Measurements from ENCODE around the gene MYH15.

The MYH15 gene

GRCh38 chr3:108412121-108412750 is 98.2 kb downstream of the MYH15 start:
- no peak for DNase-seq

DNA sequence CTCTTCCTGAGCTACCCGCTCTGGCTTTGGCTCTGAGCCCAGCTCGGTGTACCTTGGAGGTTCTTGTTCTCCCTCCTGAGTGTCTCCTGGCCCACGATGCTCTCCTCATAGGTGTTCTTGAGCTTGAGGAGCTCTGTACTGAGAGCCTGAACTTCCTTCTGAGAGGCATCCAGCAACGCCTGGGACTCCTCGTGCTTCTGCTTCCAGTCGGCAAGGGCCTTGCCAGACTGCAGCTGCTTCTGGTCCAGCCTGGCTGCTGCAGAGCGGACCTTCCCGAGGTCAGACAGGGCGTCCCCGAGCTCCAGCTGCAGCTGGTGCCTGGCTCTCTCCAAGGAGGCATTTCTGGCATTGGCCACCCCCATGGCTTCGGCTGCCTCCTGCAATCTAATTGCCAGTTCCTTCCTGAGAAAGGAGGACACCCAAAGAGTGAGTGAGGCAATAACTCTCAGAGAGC is 99.8 kb downstream of the MYH15 start:
- DNase-seq: no peak

GRCh38 chr3:108409800-108410178 is 100.6 kb downstream of the MYH15 start:
- no peak for DNase-seq

DNA sequence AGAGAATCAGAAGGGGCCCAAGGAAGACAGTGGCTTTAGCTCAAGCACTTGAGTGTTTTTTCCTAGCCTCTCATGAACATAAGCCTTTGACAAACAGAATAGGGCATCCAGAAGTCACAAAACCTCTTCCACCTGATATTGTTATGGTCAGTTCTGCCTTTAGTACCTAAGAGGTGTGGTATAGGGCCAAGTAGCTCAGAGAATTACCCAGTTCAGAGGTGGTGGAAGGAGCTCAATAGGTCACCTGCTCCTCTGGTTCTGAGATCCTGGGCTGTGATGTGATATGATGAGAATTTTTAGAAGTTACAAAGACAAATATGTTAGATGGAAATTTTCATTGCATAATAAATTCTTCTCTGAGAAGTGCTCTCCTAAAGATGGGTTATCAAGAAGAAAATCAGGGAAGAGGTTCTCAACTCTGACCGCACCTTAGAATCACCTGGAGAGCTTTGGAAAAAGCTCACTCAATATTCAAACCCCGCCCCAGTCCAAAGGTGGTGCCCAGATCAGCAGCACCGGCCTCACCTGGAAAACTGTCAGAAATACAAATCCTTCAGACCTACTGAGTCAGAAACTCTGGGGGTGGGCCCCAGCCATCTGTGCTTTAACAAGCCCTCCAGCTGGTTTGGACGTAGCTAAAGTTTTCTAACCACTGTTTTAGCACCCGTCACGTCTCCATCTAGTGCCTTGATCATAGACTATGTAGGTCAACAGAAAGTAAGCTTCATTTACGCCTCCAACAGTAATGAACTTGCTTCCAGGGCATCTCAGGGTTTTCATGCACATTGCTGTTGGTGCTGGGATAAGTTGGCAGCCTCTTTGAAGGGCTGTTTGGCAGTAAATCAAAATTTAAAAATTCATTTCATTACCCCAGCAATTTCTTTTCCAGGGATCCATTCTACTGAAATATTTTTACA is 101.3 kb downstream of the MYH15 start:
- DNase-seq: no peak

- DNase-seq: no peak
These were observed 102.5 kb downstream of the MYH15 start for GRCh38 chr3:108407886-108408285.

DNA sequence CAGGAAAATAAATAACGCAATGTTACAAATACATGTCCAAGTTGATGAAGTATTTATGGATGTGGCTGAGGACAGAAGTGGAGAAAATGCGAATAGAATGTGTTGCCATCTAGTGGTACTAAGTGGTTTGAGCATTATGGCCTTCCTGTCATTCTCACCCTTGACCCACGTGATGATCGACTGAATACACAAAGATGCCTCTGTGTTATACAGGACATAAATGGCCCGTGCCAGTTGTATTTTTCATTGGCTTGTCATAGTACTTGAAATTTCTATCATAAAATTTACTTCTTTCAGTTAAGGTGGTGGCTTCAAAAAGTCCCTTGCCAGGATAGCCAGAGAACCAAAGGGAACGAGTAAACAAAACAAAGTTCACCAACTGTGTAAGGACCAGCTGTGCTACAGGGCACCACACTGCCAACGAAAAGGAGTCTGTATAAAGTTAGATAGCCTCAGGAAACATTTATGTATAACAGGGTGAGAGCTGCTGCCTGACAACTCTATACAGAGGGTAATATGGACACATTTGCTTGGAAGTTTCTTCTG is 103.7 kb downstream of the MYH15 start:
- peak; percentile 73 for DNase-seq

DNA sequence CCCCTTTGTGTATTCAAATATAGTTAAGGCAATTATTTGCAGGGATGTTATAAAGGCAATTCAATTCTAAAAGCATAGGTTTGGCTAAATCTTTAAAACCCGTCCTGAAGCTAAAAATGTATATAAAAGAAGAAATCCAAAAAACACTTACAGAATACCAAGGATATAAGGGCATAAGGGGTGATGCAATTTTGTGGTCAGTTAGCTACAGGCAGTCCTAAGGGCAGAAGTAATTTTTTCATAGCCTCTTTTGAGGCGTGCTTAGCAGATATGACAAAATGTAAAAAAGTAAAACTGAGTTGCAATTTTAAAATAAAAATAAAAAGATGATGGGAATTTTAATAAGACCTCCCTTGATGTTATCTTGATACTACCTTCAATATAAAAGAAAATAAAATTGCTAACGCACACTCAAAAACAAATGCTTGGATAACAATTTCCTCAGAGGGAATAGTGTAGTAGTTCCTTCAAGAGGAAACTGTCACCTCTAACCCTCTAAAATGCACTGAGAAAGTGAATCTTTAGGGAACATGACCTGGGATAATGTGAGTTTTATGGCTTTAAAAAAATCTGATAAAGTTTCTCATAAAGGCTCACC is 104.2 kb downstream of the MYH15 start:
- peak; percentile 45 for DNase-seq

DNA sequence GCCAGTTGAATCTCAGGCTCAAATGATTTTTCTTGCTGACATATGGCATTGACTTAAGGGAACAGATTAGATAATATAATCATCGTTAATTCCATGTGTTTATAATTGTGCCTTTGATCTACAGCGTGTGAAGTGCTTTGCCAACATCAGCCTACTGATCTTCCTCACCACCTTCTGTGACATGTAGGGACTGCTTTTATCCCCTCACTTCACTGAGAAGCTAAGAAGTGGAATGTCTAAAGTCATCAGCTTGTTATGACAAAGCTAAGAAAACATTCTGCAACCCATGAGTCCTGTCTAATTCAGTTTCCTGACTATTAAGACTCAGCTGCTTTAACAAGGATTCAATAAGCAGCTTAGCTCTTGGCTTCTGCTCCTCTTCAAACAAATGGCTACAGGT is 106.0 kb downstream of the MYH15 start:
- peak; percentile 28 for DNase-seq

- peak; percentile 41 for DNase-seq
These were observed 106.6 kb downstream of the MYH15 start for GRCh38 chr3:108403686-108404345.

DNA sequence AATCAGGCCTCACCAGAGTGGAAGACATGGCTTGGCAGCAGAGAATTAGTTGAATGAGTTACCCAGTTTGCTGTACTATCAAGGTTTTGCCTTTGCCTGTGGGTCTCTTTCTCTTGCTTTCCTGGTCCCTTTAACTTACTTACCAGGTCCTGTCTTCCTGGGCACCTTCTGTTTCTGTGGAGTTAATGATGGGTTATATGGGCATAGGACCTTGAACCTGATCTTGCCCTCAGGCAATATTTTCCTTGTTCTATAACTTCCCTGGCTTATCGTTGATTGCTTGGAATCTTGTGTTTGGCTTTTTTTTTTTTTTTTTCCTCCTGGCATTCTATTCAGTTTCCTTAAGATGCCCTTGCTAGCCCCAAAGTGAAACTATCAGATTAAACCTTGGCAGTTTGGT is 107.2 kb downstream of the MYH15 start:
- no peak for DNase-seq

DNA sequence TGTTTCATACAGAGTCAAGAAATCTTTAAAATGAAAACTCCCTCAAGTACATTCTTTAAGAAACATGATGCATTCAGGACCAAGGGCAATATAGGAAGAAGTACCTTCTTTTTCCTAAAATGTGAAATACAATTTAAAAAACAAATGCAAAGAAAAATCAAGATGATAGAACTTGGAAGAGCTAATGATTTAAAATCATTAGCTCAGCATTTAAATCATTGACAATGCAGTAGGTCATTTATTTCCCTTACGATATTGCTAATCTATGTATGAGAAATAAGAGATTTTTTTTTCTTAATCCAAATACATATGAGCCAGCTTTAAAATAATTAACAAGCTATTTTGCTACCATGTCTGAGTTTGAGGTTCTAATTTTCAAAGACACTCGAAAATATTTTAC is 108.6 kb downstream of the MYH15 start:
- DNase-seq: no peak

- no peak for DNase-seq
These were observed 111.9 kb downstream of the MYH15 start for GRCh38 chr3:108398510-108398909.

- no peak for DNase-seq
These were observed 114.1 kb downstream of the MYH15 start for GRCh38 chr3:108396336-108396735.

DNA sequence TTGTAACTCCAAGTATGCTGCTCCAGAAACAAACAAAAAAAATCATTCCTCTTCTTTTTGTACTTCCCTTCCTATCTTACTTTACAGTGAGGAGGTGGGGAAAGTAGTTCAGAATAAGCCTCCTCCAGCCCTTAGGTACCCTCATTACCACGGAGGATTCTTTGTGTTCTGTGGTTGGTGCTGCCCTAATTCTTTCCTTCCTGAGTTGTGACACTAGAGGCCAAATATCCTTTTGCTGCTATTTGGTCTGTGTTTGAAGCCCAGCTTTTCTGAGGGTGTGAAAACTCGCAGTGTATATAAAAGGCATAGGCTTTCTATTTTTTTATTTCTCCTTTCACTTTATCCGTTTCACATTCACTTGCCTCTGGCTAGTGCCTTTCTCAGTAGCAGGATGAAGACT is 115.8 kb downstream of the MYH15 start:
- no peak for DNase-seq

- no peak for DNase-seq
These were observed 116.4 kb downstream of the MYH15 start for GRCh38 chr3:108394016-108394415.

- DNase-seq: no peak
These were observed 117.1 kb downstream of the MYH15 start for GRCh38 chr3:108393128-108393900.

DNA sequence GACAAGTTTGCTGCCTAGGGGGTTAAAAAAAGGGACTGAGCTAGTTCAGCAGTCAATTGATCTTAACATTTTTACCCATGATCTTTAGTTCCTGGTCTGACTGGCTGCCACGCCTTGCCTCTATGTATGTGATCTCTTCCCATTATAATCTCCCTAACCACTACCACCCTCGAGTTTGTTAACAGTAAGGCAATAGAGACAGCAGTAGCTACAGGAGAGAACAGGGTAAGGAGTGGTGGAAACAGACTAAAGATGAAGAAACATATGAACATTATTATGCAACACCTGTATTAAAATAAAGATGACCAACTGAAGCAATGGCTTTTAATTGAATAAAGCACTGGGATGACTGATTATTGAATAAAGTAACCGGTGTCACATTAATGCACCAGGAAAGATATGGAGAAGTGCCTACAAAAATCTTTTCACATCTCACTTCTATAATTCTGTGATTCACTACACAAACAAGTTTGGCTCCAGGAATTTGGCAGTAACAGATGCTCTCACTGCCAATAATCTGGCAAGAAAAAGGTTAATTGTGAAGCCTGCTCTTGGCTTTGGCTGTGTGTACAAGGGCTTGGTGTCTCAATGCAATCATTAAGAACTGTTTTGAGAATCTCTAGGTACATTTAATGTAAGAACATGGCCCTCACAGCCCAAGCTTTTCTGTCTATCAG is 118.3 kb downstream of the MYH15 start:
- DNase-seq: peak; percentile 50

DNA sequence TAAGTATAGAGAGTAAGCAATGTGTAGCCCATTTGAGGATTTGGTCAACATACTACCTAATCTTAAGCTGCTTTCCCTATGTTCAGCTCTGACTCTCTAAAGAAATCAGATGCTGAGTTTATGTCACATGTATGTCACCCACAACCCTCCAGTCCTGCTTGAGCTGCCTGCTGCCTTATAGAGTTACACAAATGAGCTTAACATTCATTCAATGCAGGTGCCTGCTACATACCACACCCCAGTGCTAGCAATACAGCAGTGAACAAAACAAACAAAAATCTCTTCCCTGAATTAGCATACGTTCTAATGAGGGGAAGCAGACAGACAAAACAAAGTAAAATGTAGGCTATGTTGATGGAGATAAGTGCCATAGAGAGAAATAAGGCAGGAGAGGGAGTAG is 121.0 kb downstream of the MYH15 start:
- no peak for DNase-seq

DNA sequence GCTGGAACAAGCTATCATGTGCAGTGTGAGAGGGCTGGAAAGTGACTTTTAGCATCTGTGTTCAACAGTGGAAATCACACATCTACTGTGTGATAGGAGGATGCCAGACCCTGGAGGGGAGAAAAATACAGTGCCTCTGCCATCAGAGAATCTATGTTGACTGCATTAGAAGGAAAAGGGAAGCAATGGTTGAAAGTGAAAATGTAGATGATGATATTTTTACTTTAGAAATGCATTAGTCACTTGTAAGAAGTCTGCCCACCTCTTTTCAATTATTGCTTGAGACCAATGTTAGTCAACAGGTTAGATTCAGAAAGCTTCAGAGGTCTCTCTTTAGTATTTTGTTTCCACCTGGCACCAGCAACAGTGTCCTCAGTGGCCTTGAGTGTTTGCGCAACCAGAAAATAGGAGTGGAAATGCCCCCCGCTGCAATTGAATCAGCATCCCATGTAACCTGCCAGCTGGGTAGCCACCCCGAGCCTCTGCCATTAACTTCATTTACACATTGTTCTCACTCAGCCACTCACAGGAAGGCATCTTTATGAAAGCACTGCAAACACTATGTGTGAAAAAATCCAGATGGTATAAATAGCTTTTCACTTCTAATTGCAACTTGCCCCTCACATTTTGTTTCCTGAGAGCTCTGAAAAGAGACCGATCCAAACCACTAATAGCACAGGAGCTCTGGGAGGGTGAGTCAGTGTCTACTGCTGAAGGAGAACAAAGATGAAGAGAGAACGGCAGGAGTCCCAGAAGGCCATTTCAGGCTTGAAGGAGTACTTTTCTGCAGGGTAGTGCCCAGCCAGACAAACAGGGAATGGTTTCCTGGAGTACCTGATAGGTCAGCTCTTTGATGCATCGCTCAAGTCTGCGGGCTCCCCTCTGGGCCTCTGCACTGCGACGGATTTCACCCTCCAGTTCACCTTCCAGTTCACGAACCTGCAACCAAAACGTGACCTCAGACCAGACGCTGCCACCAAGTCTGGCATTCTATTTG is 122.0 kb downstream of the MYH15 start:
- DNase-seq: peak; percentile 16

- no peak for DNase-seq
These were observed 123.3 kb downstream of the MYH15 start for GRCh38 chr3:108387063-108387462.

All from fibroblast of skin of abdomen (primary cell).